ENCODE results near the gene SYT5.
"Not testable (repeated sequence)": the region's sequence is repeated elsewhere in the genome, so short reads cannot be mapped to it uniquely, and the experiment has no call there.

SYT5 gene

DNA sequence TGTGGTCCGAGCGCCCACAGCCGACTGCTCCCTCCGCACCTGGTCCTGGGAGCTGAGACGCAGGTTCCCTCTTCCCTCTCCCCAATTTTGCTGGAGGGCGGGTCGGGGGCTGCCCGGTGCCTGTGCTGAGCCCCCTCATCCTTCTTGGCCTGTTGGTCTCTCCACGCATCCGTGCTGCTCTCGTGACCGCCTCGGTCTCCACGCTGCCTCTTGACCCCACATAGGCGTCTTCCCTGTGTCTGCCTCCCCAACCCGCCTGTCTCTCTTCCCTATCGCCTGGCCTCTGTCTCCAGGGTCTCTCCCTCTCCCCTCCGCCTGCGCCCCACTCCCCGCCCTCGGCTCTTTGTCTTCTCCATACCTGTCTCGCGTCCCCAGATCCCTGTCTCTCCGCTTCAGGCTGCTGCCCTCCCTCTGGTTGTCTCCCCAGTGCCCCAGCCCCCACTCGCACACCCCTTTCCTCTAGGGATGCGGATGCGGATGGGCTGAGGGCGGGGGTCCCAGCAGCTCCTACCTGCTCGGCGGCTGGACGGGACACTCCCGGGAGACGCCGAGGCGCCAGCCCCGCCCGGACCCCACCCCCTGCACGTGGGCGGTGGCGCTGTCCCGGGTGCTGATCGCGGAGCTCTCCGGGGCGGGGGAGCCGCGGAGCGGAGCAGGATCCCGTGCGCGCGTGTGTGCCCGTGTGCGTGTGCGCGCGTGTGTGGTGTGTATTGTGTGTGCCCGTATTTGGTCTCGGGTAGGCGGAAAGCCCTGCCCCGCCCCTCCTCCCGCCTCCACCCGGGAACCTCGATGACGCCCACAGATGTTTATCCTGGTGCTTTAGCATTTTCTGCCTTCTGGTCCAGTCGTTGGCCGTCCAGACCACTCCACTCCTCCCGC lies at the start of gene SYT5:
SYT5 (minus strand) TSS at position 684 of the 879 bp plus-strand sequence. CDS start 1,248 bp downstream, outside the sequence.
- peak; percentile 70 for DNase-seq

DNA sequence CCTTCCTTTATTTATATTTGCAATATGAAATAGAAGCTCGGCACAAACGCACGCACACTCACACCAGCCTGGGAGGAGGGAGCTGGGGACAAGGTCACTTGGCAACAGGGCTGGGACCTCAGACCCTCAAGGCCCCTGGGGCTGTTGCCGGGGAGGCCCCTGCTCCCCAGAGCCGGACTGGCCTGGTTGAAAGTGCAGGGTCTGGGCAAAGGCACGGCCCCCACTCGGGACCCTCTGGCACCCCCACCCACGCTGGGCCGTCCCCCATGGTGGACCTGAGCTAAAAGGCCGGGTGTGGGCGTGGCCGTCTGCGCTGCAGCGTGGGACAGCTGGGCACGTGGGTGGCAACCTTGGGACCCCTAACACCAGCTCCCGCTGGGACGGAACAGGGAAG lies 49.7 kb upstream of the SYT5 start:
- no peak for DNase-seq

DNA sequence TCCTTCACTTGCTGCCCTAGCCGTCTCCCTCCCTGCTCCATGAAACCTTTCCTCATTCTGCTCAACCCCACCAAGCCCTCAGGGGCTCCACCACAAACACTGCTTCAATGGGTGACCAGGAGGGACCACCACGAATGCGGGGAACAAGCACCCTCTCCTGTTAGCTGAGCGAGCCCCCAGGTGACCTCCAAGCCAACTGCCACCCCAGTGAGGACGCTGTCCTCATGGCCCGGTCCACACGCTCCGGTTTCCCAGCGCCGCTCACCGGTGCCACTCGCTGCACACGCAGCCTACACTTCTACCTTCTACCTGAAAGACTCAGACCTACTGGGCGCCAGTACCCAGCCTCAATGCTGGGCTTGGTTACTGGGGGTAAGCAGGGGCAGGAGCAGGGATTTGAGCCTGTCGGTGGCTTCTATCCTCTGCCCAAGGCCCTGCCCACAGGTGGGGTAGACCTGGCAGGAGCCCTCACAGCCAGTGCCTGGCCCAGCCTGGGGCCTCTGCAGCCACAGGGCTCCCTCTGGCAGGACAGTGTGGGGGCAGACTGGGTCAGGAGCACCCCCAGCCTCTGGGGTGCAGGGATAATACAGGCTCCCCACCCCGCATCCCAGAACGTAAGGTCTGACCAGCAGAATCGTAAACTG lies 49.2 kb upstream of the SYT5 start:
- no peak for DNase-seq

DNA sequence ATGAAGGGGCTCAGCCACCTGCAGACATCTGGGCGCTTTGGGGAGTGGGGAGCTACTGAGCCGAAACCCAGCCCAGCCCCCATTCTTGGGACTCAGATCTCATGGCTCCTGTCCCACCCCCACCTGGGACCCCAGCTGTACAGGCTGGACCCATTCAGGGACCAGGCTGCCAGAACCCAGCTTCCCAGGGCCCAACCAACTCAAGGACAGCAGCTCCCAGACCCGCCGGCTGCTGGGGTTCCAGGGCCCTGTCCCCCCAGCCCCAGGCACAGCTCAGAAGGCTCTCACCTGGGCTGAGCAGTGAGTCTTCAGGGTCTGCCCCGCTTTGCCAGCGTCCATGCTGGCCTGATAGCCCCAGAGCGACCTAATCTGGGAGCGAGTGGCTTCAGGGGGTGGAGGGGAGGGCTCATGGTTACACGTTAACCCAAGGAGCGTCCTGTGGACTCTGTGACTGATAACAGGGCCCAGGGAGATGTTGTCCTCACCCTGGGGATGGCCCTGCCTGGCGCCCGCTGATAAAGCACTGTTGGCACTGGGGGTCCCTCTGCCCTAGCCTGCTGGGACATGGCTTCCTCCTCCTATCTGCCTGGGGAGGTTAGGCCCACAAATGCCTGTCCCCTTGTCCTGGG lies 48.4 kb upstream of the SYT5 start, which contains the start of gene TMEM86B:
TMEM86B (minus strand) TSS at position 361 of the 629 bp plus-strand sequence; CDS start at position 339, 22 bp downstream.
- DNase-seq: no peak

DNA sequence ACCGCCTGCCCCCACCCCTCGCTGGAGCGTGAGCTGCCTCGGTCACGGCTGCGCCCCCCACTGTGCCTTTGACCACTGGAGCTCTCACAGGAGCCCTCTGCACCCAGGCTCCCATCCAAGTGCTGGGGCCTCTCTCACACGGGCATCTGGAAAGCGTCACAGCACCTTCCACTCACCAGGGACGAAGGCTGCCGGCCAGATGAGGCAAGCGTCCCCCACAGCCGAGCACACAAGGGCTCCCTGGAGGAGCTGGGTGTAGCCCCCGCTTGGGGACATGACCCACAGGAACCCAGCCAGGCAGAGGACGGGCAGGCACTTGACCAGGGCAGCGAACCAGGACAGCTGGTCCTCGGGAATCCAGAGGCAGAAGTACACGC lies 47.9 kb upstream of the SYT5 start:
- no peak for DNase-seq

DNA sequence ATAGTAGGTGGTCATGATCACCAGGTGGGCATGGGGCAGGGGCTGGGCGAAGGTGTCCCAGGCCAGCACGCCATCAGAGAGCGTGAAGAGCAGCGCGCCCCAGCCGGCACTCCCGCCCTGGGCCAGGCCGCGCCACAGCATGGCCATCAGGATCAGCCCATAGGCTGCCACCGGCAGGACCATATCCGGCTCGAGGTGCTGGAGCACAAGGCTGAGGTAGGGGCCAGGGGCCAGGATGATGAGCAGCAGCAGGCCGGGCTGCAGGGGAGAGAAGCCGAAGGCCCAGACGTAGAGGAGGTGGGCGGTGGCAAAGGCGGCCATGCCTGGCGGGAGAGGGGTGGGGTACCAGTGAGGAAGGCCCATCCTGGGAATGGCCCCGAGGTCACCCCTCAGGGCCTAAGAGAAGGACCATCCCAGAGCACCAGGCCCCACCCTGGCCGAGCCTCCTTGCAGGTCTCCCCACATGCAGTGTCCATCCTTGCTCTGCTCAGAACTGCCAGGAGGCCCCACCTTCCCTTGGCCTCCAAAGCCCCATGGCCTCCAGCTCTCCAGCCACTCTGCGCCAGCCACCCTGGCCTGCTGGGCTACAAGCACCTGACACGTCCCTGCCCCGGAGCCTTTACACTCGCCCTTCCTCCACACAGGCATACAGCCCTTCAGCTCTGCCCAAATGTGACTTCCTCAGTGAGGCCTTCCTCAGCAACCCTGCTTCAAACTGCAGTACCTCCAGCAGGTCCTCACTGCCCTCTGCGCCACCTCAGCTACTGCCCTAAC lies 47.3 kb upstream of the SYT5 start:
- no peak for DNase-seq

DNA sequence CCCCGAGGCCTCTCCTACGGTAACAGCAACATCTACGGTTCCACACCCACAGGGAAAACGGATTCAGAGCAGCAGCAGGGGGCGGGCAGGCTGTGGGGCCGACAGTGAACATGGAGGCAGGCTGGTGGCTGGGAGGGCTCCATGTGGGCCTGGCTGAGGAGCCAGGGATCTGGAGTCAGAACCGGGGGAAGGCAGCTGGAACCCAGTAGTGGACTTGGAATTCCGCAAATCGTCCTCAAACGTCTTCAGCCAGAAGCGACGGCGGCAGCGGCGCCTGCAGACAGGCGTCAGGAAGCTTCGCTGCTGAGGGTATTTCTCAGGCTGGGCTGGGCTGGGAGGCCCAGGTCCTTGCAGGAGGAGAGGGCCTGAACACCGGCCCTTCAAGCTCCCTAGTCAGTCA lies 46.7 kb upstream of the SYT5 start:
- no peak for DNase-seq

DNA sequence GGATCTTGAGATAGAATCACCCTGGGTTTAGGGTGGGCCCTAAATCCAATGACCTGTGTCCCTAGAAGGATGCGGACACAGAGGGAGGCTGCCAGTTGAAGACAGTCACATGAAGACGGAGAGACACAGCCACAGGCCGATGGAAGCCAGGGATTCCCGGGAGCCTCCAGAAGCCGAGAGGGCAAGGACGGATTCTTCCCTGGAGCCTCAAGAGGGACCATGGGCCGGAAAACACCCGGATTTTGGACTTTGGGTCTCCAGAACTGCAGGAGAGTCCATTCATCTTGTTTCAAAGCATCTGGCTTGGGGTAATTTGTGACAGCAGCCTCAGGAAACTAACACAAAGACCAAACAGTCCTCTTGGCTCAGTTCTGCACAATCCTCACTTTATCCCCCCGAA lies 46.2 kb upstream of the SYT5 start:
- no peak for DNase-seq

DNA sequence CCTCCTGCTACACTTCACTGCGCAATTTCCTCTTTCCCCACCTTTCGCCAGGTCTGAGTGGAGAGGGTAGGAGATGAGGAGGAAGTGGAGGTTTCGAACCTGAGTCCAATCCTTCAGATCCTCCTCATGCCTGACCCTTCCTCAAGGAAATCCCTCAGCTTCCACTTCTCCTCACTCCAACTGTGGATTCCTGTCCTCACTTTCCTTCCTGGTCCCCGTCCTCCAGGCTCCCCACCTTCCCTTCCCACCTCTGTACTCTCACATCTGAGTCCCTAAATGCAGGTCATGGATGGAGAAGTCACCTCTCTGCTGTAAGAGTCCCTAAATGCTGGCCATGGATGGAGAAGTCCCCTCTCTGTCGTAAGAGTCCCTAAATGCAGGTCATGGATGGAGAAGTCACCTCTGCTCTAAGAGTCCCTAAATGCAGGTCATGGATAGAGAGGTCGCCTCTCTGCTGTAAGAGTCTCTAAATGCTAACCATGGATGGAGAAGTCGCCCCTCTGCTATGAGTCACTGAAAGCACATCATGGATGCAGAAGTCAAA lies 45.4 kb upstream of the SYT5 start:
- no peak for DNase-seq

DNA sequence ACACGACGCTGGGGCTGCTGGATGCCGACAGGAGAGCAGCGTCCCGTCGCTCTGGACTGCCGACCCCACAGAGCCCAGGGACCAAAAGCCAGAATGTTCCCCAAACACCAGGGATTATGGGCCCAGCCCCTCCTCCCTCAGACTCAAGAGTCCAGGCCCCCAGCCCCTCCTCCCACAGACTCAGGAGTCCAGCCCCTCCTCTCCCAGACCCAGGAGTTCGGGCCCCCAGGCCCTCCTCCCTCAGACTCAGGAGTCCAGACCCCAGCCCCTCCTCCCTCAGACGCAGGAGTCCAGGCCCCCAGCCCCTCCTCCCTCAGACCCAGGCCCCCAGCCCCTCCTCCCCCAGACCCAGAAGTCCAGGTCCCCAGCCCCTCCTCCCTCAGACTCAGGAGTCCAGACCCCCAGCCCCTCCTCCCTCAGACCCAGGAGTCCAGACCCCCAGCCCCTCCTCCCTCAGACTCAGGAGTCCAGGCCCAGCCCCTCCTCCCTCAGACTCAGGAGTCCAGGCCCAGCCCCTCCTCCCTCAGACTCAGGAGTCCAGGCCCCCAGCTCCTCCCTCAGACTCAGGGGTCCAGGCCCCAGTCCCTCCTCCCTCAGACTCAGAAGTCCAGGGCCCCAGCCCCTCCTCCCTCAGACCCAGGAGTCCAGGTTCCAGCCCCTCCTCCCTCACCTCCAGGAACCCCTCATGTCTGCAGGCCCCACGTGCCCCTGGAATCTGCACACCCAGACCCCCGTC lies 44.8 kb upstream of the SYT5 start:
- DNase-seq: not testable (repeated sequence)

DNA sequence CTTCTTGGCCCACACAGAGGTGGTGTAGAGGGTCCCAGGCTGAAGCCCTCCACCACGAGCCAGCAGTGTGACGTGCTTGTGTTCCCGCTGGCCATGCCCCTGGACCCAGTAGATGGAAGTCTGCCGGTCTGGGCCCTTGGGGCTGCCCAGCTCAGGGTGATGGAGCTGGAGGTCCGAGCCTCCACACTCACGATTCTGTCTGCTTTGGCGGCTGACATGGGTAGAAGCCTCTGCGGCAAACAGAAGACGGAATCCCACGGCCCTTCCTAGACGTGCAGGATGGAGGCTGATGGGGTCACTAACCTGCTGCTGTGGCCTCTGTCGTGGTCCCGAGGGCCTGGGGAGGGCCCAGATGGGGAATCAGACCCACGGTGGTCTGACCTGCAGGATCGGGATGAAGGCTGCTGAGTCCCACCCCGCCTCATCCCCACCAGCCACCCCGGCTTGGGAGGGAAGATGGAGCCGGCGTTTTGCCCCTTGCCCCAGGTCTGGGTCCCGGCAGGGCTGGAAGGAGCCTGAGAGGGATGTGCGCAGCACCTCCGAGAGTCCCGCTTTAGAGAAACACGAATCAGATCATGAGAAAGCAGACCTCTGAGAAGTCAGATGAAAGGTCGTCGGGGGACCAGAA lies 44.1 kb upstream of the SYT5 start:
- no peak for DNase-seq

DNA sequence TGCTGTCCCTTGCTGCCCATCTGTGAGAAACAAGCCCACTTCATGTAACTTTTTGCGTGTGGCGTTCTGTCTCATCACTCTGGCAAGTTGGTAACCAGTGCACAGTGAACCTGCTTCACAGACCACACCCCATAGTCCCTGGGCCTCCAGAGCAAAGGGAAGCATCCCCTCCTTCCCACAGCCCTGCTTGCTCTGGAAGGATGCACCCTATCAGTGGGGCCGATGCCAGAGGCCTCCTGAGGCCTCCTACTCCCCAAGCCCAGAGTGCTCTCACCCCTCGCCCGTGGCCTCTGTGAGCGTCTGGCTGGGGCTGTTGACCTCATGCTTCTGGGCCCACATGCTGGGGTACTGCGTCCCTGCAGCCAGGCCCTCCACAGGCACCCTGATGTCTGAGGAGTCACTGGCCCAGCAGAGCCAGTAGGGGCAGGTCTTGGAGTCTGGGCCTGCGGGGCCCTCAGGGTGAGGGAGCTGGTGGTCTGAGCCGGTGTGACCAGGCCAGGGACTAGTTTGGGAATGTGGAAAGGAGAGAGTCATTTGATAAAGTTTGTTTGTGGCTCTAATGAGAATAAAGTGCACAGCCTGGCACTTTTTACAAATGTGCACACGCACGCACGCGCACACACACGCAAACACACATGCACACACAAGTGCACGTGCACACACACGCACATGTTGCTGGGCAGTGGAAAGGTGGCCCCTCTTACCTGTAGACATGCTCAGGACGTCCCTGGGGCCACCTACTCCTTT lies 43.4 kb upstream of the SYT5 start:
- DNase-seq: no peak

DNA sequence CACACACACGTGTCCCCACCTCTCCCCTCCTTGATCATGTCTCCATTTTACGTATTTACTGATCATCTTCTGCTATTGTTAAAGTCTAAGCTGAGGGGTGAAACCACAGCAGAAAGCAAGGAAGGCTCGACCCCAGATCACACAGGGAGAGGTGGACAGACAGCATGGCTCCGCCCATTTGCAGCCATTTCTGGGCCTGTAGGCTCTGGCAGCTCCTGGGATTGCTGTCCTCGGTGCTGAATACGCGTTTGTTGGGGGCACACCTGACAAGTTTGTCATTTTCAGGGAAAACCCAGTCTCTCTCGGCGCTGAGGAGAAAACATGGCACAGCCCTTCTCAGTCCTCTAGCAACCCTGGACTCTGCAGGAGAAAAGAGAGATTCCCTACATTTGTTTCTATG lies 40.4 kb upstream of the SYT5 start:
- DNase-seq: no peak

DNA sequence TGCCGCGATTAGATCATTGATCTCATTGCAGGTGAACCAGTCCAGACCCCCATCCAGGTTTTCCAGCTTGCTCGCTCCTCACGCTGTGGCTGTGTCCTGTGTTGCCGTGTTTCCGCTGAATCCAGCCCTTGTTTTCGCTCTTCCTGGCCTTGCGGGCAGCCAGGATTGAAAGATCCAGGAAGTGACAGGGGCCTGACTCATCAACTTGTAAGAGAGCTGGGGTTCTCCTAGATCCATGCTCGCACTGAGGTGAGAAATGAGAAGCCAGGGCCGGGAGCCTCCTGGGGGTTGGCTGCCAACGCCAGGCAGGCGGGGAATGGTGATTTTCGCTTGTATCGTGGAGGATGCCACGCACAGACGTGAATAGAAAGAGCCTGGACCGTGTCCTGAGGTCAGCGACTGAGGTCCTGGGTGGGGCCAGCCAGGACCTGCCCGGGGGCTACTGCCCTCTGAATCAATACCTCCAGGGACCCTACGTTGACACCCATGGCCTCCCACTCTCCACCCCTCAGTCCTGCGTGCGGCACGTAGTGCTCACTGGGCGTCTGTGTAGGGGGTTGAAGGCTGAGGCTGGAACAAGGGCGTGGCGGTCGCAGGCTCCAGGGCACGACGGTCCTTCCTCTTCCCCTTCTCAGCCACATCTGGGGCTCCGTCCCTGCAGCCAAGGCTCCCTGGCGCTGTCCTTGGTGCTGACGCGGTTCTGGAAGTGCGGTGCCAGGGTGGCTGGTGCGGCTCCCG lies 36.5 kb upstream of the SYT5 start:
- DNase-seq: peak; percentile 80

DNA sequence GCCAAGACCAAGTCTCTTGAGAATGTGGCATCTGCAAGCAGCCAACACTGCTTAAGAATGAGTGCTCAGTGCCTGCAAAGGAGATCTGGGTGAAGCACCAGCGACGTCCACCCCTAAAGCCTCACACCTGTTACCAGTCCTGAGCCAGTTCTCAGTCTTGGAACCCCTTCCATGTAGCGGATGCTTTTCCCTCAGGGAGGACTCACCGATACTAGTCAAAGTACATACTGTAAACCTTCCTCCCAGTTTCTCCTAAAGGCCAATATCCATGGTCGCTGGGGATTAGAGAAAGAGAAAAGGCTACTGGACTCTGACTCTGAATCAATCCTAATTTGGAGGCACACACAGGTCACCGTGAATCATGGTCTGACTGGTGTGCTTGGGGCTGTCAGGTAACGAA lies 33.5 kb upstream of the SYT5 start:
- no peak for DNase-seq

DNA sequence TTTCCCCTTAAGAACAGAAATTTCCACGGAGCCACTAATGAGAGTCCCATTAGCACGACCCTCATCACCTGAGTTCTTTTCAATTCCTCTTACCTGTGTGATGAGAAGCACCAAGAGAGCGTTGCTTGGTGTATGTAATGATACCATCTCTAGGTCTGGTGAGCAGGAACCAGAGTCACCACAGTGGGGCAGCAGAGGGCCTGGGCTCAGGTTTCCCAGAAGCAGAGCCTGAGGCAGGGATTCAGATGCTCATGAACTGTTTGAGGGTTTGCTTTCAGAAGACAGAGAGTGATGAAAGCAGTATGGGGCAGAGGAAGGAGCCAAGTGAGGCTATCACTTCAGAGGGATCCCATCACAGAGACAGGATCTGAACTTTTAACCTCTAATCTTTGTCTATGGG lies 32.4 kb upstream of the SYT5 start:
- DNase-seq: peak; percentile 76

DNA sequence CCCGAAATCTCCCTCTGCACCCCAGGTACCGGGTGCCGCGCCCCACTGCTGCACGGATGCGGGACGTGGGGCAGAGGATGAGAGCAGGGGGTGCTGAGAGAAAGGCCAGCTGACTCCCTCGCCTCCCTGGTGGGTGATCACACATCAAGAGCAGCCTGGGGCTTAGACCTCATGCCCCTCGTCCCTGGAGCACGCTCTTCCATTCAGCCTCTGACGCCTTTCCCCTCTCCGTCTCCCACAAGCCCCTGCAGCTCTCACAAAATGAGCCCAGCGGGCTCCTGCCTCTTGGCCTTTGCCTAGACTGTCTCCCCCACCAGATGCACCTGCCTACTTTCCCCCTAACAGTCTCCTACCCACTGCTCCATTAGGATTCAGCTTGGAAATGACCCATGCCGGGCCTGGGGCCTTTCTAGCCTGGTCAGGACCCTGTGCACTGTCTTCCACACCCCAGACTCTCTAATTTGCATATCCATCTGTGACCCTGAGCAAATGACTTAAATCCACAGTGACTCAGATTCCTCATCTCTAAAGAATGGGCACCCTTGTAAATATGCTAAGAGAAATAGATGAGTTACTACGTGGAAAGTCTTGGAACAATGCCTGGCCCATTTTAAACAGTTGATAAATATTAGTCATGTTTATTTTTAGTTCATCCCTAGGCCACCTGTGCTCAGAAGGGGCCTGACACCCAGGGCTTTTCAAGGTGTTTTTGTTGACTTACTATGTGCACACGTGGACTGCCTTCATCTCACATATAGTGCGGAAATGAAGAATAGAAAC lies 29.8 kb upstream of the SYT5 start:
- DNase-seq: no peak

DNA sequence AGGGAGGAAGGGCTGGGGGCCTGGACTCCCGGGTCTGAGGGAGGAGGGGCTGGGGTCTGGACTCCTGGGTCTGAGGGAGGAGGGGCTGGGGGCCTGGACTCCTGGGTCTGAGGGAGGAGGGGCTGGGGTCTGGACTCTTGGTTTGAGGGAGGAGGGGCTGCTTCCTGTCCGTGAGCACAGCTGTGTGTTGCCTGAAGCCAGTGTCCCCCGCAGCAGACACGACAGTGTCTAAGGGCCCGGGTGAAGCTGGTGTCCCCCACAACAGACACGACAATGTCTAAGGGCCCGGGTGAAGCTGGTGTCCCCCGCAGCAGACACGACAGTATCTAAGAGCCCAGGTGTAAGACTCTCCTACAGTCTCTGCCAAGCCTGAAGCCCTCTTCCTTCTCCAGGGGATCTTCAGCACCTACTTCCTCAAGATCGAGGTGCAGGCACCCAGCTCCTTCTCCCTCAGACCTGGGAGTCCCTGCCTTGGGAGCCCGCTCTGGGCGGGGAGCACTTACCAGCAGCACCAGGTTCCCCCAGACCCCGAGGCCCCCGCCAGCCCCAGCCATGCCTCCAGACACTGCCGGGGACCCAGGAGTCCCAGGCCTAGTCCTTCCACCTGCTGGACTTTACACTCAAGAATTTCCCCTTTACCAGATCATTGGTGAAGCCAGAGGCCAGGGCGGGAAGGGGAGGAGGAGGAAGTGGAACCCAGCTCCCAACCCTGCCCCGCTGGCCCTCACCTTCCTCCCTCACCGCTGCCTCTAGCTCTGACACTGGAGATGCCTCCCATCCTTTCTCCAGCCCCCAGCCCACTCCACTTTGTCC lies 29.0 kb upstream of the SYT5 start, which contains the start of gene PTPRH:
PTPRH (minus strand) TSS at position 622 of the 813 bp plus-strand sequence; CDS start at position 554, 68 bp downstream.
- DNase-seq: no peak
